Omental fat pad (tissue), 4 donors: ENCODE measurements around the gene PON1. TPM values are rescaled to one million over a fixed set of nuclear protein-coding genes. Genes with fewer than 3 reads are reported as not detected.

Source experiments
- ATAC-seq: fragments of 150-250 bp; one replicate; pipeline ENCODE4 v1.9.1; 2016; ENCODE audit warnings: mild to moderate bottlenecking, moderate library complexity; ENCODE audit not compliant: low FRiP score
- DNase-seq: peaks from one replicate; pipeline ENCODE4 v3.0.0-alpha.2; 2019; ENCODE audit warnings: low spot score
- CTCF ChIP-seq, 3 donors: fragments of 450-650 bp; IDR thresholded peaks; one replicate each; pipeline ENCODE4 v1.5.1; 2016 to 2017; ENCODE audit warnings: antibody characterized with exemption in 3 of 3, mild to moderate bottlenecking in 3 of 3, moderate library complexity in 2 of 3
- total RNA-seq, 4 donors: library from RNA; depleted of rRNA; stranded (reverse); fragments of >200 nt; gene quantifications; one replicate each; pipeline ENCODE4 v1.1.0, GENCODE V29; 2016

The PON1 gene
- total RNA-seq, 4 donors from 2014 or later = 0.38 to 2.0 TPM; not detected in 2

DNA sequence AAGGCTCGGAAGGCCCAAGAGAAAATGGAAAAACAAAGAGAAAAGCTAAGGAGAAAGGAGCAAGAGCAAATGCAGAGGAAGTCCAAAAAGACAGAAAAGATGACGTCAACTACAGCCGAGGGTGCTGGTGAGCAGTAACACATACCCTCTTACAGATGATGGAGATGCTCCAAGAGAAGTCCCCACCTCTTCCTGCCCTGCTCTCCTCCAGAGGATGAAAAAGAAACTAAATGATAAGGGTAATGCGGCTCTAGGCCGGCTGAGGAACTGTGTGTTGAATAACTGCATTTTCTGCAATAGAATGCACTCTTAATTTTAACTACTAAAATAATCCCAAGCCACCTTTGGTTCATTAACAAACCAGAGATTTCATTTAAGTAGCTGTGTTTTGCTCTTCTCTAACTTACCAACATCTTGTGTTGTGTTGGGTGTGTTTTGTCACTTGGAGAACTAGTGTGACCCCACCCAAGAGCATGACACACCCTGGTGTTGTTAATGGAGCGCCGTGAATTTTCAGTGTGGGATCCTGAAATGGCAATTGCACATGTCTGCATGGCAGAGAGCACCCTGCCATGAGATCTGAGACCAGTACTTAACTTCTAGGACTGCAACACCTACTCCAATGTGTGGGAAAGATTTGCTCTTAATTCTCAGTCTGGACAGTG is 34.0 kb downstream of the PON1 start:
- ATAC-seq (no peak), DNase-seq (no peak)
- no peak for TF ChIP-seq CTCF (IDR thresholded peaks at IDR 0.05)

DNA sequence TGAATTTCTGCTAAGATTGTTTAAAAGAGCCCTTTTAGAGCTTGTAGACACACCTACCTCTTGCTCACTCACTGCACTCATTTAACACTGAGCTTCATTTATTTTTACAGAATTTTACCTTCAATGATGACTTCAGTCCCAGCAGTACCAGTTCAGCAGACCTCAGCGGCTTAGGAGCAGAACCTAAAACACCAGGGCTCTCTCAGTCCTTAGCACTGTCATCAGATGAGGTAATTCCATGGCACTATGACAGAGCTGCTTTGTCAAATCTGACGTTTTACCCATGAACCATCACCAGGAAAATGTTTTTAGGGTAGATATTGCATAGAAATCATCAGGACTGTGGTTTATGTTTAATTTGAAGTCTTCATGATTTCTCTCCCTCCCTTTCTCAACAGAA is 38.2 kb downstream of the PON1 start:
- DNase-seq = no peak
- no peak for ATAC-seq
- no peak for TF ChIP-seq CTCF (IDR thresholded peaks at IDR 0.05)

GRCh38 chr7:95279417-95279816 is 44.9 kb downstream of the PON1 start:
- DNase-seq (no peak), ATAC-seq (no peak)
- no peak for TF ChIP-seq CTCF (IDR thresholded peaks at IDR 0.05)

DNA sequence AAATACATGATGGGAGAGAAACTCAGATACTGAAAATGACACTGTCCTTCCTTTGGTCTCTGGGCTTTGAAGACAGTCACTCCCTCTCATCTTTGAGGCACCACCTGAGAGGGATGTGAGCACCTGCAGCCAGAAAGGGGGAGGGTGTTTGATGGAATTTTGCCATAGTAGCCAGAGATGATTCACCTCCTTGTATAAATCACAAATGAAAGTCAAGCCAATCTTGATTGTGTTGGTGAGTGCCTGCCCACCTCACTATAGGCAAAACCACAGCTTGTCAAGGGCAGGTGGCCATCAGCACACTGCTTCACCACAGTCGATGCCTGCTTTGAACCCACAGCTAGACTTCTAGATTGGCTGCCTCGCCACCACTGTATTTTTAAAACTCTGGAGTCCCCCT is 48.2 kb downstream of the PON1 start:
- no peak for ATAC-seq
- TF ChIP-seq CTCF (IDR thresholded peaks at IDR 0.05) = no peak

DNA sequence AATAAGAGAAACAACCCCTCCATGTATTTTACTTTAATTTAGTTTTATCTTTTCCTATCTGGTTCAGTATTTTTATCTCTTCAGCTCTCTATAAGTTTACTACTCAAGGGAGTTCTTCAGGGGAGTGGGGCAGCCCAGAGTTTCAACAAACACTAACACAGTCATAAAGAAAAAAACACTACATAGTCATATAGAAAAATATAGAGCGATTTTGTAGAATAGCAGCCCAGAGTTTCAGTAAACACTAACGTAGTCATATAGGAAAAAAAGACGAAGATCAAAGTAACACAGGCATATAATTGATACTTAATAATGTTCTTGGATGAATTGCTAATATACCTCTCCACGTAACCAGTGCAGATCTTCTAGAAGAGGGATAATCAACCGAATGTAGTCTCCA is 54.7 kb downstream of the PON1 start:
- no peak for TF ChIP-seq CTCF (IDR thresholded peaks at IDR 0.05)
- ATAC-seq (no peak), DNase-seq (no peak)

More for the DNA sequence above, 48.2 kb downstream of the PON1 start:
- DNase-seq = no peak

- no peak for TF ChIP-seq CTCF (IDR thresholded peaks at IDR 0.05)
- ATAC-seq (no peak), DNase-seq (no peak)
Measured at GRCh38 chr7:95267754-95268153, 56.6 kb downstream of the PON1 start.

DNA sequence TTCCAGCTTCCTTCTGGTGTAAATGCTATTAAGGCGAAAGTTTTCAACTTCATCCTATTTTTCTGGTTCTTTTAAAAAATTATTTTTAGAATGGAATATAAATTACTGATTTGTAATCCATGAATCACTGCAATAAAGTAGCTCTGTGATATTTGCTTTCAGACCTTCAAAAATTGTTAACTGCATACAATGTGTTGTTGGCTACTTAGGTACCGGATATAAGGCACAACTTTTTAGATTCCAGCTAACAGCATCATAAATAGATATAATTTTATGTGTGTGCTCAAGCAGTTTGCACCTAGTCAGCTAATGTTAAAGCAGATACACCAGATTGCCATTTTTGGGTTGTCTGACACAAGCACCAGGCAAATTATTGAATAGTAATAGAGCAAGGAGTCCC is 58.7 kb downstream of the PON1 start:
- no peak for ATAC-seq
- no peak for DNase-seq
- TF ChIP-seq CTCF (IDR thresholded peaks at IDR 0.05) = no peak
